ENCODE measurements around the gene CBX2.

- no peak for TF ChIP-seq ZSCAN20 (CRISPR knock-in tag; IDR thresholded peaks at IDR 0.05)
- no peak for TF ChIP-seq ESRRA (IDR thresholded peaks at IDR 0.05; ENCODE audit: borderline replicate concordance, low read length)
- no peak for TF ChIP-seq POLR2A (IDR thresholded peaks at IDR 0.05; ENCODE audit: low read length)
- TF ChIP-seq CTCF (IDR thresholded peaks at IDR 0.05) = no peak
- no peak for TF ChIP-seq ELK1 (IDR thresholded peaks at IDR 0.05; ENCODE audit: low read depth, low read length)
- TF ChIP-seq RFX5 (IDR thresholded peaks at IDR 0.05) = no peak
- no peak for TF ChIP-seq USF2 (IDR thresholded peaks at IDR 0.05)
- TF ChIP-seq KDM5A (IDR thresholded peaks at IDR 0.05) = no peak
- no peak for TF ChIP-seq RAD21 (conservative IDR thresholded peaks at IDR 0.05 in 1 of 2, IDR thresholded peaks at IDR 0.05 in 1 of 2)
- TF ChIP-seq REST (IDR thresholded peaks at IDR 0.05) = no peak
- no peak for TF ChIP-seq POLR2AphosphoS2 (conservative IDR thresholded peaks at IDR 0.05; ENCODE audit: low read length)
- TF ChIP-seq MAFK (IDR thresholded peaks at IDR 0.05; ENCODE audit: partially characterized antibody) = no peak
- TF ChIP-seq BHLHE40 (IDR thresholded peaks at IDR 0.05; ENCODE audit: low read depth, low read length) = no peak
These were observed 45.7 kb upstream of the CBX2 start for GRCh38 chr17:79732254-79732653.
